Adrenal gland (tissue), 5 donors: ENCODE data around the gene TESPA1.

ENCODE experiments used
- CTCF ChIP-seq, 6 experiments: fragments of 450-650 bp in 4 of 6; fragments of 200-600 bp in 2 of 6; sonication (generic) in 1 of 6; IDR thresholded peaks; 1 replicate in 5 of 6; 2 replicates in 1 of 6; pipeline versions ENCODE4 v1.5.1 to v1.8.0; 2016 to 2021; ENCODE audit warnings: antibody characterized with exemption in 6 of 6, mild to moderate bottlenecking in 2 of 6, moderate library complexity in 1 of 6
- POLR2A ChIP-seq, 2 donors: fragments of 450-650 bp; IDR thresholded peaks; one replicate each; pipeline ENCODE4 v1.6.1; 2017; ENCODE audit warnings: antibody characterized with exemption in 2 of 2, mild to moderate bottlenecking in 2 of 2, moderate library complexity in 1 of 2
- donor health status: DM: no; HTN: no; CAD: no.

GRCh38 chr12:54961190-54961589, 23.4 kb downstream of the TESPA1 start:
- no peak for TF ChIP-seq POLR2A (IDR thresholded peaks at IDR 0.05)
- TF ChIP-seq CTCF (IDR thresholded peaks at IDR 0.05) = no peak
